PC-3 (cell line): ENCODE measurements around the gene ATG14. TPM values are rescaled to one million over a fixed set of nuclear protein-coding genes. Genes with fewer than 3 reads are reported as not detected.

Source experiments
- ATAC-seq: fragments of 200-7000 bp; cut with Tn5 transposase; 2 replicates; pipeline ENCODE4 v1.9.1; 2020; ENCODE audit warnings: mild to moderate bottlenecking, moderate library complexity
- BruUV-seq: library from RNA; stranded (reverse); fragments of 400-500 nt; replicated peaks from 2 replicates; lab custom pipeline; 2021; lab: Mats Ljungman, UMichigan
- CTCF ChIA-PET: fragments of 300-600 bp; sonication (Branson Sonifier 250); formaldehyde crosslinking; loops from one replicate; lab custom pipeline; 2022; ENCODE audit warnings: antibody characterized with exemption; lab: Charles Lee
- POLR2A ChIA-PET: fragments of 300-600 bp; sonication (Branson Sonifier 250); formaldehyde crosslinking; loops from one replicate; lab custom pipeline; 2022; ENCODE audit warnings: antibody characterized with exemption; ENCODE audit not compliant: unreplicated experiment; lab: Charles Lee
- DNase-seq: peaks from one replicate; pipeline ENCODE4 v3.0.0-alpha.2; 2015
- H2AFZ ChIP-seq: fragments of 300-600 bp; sonication (generic); 2 replicates; pipeline ENCODE4 v1.6.0; 2016; ENCODE audit warnings: antibody characterized with exemption, low read length
- H3F3A ChIP-seq: fragments of 300-600 bp; sonication (generic); one replicate; pipeline ENCODE4 v1.6.0; 2017; ENCODE audit warnings: antibody characterized with exemption, low read length, control low read depth, mild to moderate bottlenecking; ENCODE audit not compliant: unreplicated experiment
- H3K27ac ChIP-seq: fragments of 300-600 bp; sonication (generic); 2 replicates; pipeline ENCODE4 v1.5.1; 2016; ENCODE audit warnings: mild to moderate bottlenecking, low read length
- H3K27me3 ChIP-seq: fragments of 300-600 bp; sonication (generic); 2 replicates; pipeline ENCODE4 v1.6.1; 2016; ENCODE audit warnings: low read length, mixed read lengths
- H3K36me3 ChIP-seq: fragments of 300-600 bp; sonication (generic); 2 replicates; pipeline ENCODE4 v1.6.1; 2016; ENCODE audit warnings: low read depth, mixed run types, low read length, mixed read lengths
- H3K4me1 ChIP-seq: fragments of 300-600 bp; sonication (generic); 2 replicates; pipeline ENCODE4 v1.5.1; 2016; ENCODE audit warnings: low read length; ENCODE audit not compliant: insufficient read depth
- H3K4me2 ChIP-seq: fragments of 300-600 bp; sonication (generic); 2 replicates; pipeline ENCODE4 v1.6.0; 2016; ENCODE audit warnings: low read length
- H3K4me3 ChIP-seq: fragments of 300-600 bp; sonication (generic); 2 replicates; pipeline ENCODE4 v1.5.1; 2016; ENCODE audit warnings: mild to moderate bottlenecking, low read length, mixed read lengths
- H3K79me2 ChIP-seq: fragments of 300-600 bp; sonication (generic); 2 replicates; pipeline ENCODE4 v1.6.1; 2017; ENCODE audit warnings: low read length, mixed read lengths
- H3K9ac ChIP-seq: fragments of 300-600 bp; sonication (generic); 2 replicates; pipeline ENCODE4 v1.6.0; 2016; ENCODE audit warnings: mild to moderate bottlenecking, low read length
- H3K9me2 ChIP-seq: fragments of 300-600 bp; sonication (generic); replicated peaks from 2 replicates; pipeline ENCODE4 v1.6.1; 2016; ENCODE audit warnings: mixed run types, low read length, mixed read lengths
- H3K9me3 ChIP-seq: fragments of 300-600 bp; sonication (generic); 2 replicates; pipeline ENCODE4 v1.6.1; 2016; ENCODE audit warnings: low read length, mixed read lengths
- H4K20me1 ChIP-seq: fragments of 300-600 bp; sonication (generic); 2 replicates; pipeline ENCODE4 v1.6.1; 2016; ENCODE audit warnings: low read length, mixed read lengths
- EZH2 ChIP-seq: fragments of 300-600 bp; sonication (generic); IDR thresholded peaks from one replicate; pipeline ENCODE4 v1.6.1; 2017; ENCODE audit warnings: antibody characterized with exemption, mild to moderate bottlenecking, low read length; ENCODE audit not compliant: unreplicated experiment
- EZH2phosphoT487 ChIP-seq: fragments of 300-600 bp; sonication (generic); IDR thresholded peaks from 2 replicates; pipeline ENCODE4 v1.6.1; 2018; ENCODE audit warnings: mild to moderate bottlenecking, antibody characterized with exemption, low read length, borderline replicate concordance
- intact Hi-C: fragments of 100-400 bp; cut with micrococcal nuclease; formaldehyde crosslinking; loops from 2 replicates; pipeline ENCODE4 v1.9.0; 2023
- total RNA-seq: library from RNA; depleted of rRNA; stranded (reverse); fragments of >200 nt; gene quantifications from 2 replicates; pipeline ENCODE4 v1.2.3, GENCODE V29; 2014
- TF ChIP-seq, protein P1 (sequence below): fragments of 300-600 bp; sonication (generic); conservative IDR thresholded peaks from 2 replicates; pipeline ENCODE4 v1.5.1; 2017; ENCODE audit warnings: antibody characterized with exemption, low read depth, mild to moderate bottlenecking, low read length

ATG14 gene
- total RNA-seq, 1 experiment from 2014 or later, result 20.2 TPM

DNA sequence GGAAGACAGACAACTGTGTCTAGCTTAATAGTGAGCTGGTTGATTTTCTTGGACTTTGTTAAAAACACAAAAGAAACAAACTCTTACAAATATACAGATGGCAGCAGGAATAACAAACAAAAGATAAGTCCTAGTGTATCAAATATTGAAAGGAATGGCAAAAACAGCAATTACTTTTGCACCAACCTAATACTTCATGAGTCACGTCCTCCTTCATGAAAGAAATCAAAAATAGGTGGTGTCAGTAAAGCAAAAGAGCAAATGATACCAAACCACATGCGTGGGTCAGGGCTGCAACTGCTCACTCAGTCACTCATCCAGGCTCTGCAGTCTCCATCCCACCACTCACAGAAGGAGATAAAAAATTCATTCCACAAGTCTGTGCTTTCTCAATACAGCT, 11.8 kb downstream of the ATG14 start:
- Histone ChIP-seq H3K27me3 (no peaks in the 10 kb centered on the region), H3K4me1 (peaks cover 23% of the 10 kb centered on the region), H3K27ac (peak overlapping the region; percentile 26), H2AFZ (no peak overlapping the region), H3K9me2 (no peaks in the 10 kb centered on the region), H3K79me2 (peaks cover 66% of the 10 kb centered on the region), H3K4me2 (0 out of 2 replicates have a peak overlapping the region, but pooled peaks have one; percentile 1), H4K20me1 (peaks cover 6% of the 10 kb centered on the region; the same call in 1 of the 2 replicates), H3F3A (no peaks in the 10 kb centered on the region), H3K9me3 (no peaks in the 10 kb centered on the region), H3K4me3 (no peak overlapping the region), H3K9ac (no peak overlapping the region), H3K36me3 (peaks cover 5% of the 10 kb centered on the region; the same call in 1 of the 2 replicates)
- TF ChIP-seq EZH2 (no peak), EZH2phosphoT487 (no peak)
- TF ChIP-seq, protein P1, sequence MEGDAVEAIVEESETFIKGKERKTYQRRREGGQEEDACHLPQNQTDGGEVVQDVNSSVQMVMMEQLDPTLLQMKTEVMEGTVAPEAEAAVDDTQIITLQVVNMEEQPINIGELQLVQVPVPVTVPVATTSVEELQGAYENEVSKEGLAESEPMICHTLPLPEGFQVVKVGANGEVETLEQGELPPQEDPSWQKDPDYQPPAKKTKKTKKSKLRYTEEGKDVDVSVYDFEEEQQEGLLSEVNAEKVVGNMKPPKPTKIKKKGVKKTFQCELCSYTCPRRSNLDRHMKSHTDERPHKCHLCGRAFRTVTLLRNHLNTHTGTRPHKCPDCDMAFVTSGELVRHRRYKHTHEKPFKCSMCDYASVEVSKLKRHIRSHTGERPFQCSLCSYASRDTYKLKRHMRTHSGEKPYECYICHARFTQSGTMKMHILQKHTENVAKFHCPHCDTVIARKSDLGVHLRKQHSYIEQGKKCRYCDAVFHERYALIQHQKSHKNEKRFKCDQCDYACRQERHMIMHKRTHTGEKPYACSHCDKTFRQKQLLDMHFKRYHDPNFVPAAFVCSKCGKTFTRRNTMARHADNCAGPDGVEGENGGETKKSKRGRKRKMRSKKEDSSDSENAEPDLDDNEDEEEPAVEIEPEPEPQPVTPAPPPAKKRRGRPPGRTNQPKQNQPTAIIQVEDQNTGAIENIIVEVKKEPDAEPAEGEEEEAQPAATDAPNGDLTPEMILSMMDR, result no peak
- POLR2A ChIA-PET, result no interaction called here
- CTCF ChIA-PET, result no interaction called here
- peak; percentile 35 for ATAC-seq
- DNase-seq, result peak; percentile 52
- intact Hi-C loops, result loop anchor here (1.0 to 2.0 kb wide), 2 partner anchors 12 to 31 kb away; no protein-coding TSS in a partner anchor
- BruUV-seq, result no TSS peak

DNA sequence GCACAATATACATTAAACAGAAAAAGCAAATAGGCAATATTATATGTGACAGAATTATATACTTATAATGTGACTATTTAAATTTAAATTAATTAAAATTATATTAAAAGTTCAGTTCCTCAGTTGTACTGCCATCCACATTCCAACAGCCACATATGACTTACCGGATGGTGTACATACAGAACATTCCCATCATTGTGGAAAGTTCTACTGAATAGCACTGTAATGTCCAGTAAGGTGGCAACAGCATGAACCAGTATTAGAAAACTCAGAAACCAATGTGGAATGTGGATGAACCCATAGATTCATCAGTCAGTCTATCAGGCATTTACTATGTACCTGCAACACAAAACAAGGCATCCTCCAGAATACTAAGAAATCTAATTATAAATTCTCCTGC, 12.4 kb downstream of the ATG14 start:
- no peak for TF ChIP-seq EZH2phosphoT487
- TF ChIP-seq, protein P1, result no peak
- no peak for TF ChIP-seq EZH2
- ChIA-PET CTCF (no interaction called here), POLR2A (no interaction called here)
- H3K4me3 ChIP-seq, result no peak overlapping the region
- peaks cover 6% of the 10 kb centered on the region; the same call in 1 of the 2 replicates for H4K20me1 ChIP-seq
- no peaks in the 10 kb centered on the region for H3K27me3 ChIP-seq
- H3F3A ChIP-seq, result no peaks in the 10 kb centered on the region
- no peak overlapping the region for H3K9ac ChIP-seq
- H2AFZ ChIP-seq, result no peak overlapping the region
- no peaks in the 10 kb centered on the region for H3K9me2 ChIP-seq
- peaks cover 23% of the 10 kb centered on the region for H3K4me1 ChIP-seq
- peaks cover 60% of the 10 kb centered on the region for H3K79me2 ChIP-seq
- intact Hi-C loops, result loop anchor here (1.0 to 2.0 kb wide), 2 partner anchors 13 to 32 kb away; no protein-coding TSS in a partner anchor
- H3K27ac ChIP-seq, result peak overlapping the region; percentile 26
- peaks cover 10% of the 10 kb centered on the region; the same call in 1 of the 2 replicates for H3K36me3 ChIP-seq
- peak overlapping the region; percentile 17; the same call in 1 of the 2 replicates for H3K4me2 ChIP-seq
- DNase-seq (no peak), ATAC-seq (peak; percentile 6; the same call in 1 of the 2 replicates)
- BruUV-seq, result no TSS peak
- H3K9me3 ChIP-seq, result no peaks in the 10 kb centered on the region

- H3K27me3 ChIP-seq, result no peaks in the 10 kb centered on the region
- peak overlapping the region; percentile 31 for H3K27ac ChIP-seq
- BruUV-seq, result no TSS peak
- H3K9me2 ChIP-seq, result no peaks in the 10 kb centered on the region
- peak; percentile 99 for DNase-seq
- TF ChIP-seq EZH2, result no peak
- no peak for TF ChIP-seq EZH2phosphoT487
- TF ChIP-seq, protein P1, result no peak
- ATAC-seq, result peak; percentile 94
- intact Hi-C loops, result loop anchor here (1.0 to 2.0 kb wide), 2 partner anchors 14 to 32 kb away; no protein-coding TSS in a partner anchor
- no peaks in the 10 kb centered on the region for H3K9me3 ChIP-seq
- POLR2A ChIA-PET, result no interaction called here
- CTCF ChIA-PET, result no interaction called here
- no peak overlapping the region for H3K4me3 ChIP-seq
- peaks cover 10% of the 10 kb centered on the region; the same call in 1 of the 2 replicates for H3K36me3 ChIP-seq
- no peaks in the 10 kb centered on the region for H3F3A ChIP-seq
- no peak overlapping the region for H3K9ac ChIP-seq
- no peak overlapping the region for H2AFZ ChIP-seq
- H3K4me2 ChIP-seq, result peak overlapping the region; percentile 18
- H3K4me1 ChIP-seq, result peaks cover 23% of the 10 kb centered on the region
- peaks cover 6% of the 10 kb centered on the region; the same call in 1 of the 2 replicates for H4K20me1 ChIP-seq
- H3K79me2 ChIP-seq, result peaks cover 55% of the 10 kb centered on the region
These were observed 13.0 kb downstream of the ATG14 start for GRCh38 chr14:55398679-55399078.
